DMS 273 (cell line): ENCODE data around the gene HPS5.
"Not testable (repeated sequence)": the region's sequence is repeated elsewhere in the genome, so short reads cannot be mapped to it uniquely, and the experiment has no call there.

Experiments
- DNase-seq: peaks from one replicate; lab custom pipeline; 2025; ENCODE audit not compliant: unreplicated experiment; lab: John Stamatoyannopoulos, UW

The HPS5 gene

GRCh38 chr11:18321969-18322711 is at the start of gene HPS5, which contains the start of gene GTF2H1:
TSS of gene HPS5 (minus strand) at chr11:18322140. CDS start at chr11:18317858, 4,282 bp downstream.
TSS of gene GTF2H1 (plus strand) at chr11:18322567. CDS start at chr11:18333075, 10,508 bp downstream.
- DNase-seq: peak; percentile 98

- no peak for DNase-seq
Measured at GRCh38 chr11:18371279-18371678, 49.3 kb upstream of the HPS5 start.

GRCh38 chr11:18369398-18369797 is 47.5 kb upstream of the HPS5 start:
- no peak for DNase-seq

DNA sequence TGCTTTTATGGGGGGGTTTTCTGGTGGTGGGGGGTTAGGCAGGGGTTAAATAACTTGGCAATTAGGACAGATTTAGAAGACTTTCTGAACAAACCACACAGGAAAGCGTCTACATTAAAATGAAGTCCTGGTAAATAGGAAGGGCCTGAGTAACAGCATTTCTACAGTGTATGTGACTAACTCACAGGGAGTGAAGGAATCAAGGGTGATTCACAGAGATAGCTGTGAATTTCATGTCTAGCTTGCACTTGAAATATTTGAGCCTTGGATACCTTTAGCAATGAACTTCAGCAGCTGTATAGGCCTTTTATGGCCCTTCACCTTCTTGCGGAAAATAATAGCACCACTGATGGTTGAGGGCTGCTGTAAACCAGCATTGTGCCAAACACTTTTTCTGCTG is 46.3 kb upstream of the HPS5 start:
- DNase-seq: no peak

GRCh38 chr11:18367431-18367830 is 45.5 kb upstream of the HPS5 start:
- DNase-seq: no peak

DNA sequence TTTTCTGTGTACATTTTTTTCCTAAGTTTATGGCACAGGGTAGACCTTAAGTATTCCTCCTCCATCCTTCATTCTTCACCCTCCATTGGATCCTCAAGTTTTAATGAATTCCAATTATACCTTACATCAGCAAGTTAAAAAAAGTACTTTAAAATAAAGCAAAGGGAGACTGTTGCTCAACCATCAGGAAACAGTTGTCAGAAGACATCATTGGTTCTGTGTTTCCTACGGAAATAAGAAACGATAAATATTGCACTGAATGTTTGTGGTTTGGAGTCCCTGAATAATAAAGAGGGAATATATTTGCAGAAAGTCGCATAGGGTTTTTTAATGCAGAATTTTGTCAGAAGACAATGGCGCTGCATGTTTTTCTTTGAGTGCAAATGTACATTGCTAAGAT is 44.3 kb upstream of the HPS5 start:
- DNase-seq: no peak

DNA sequence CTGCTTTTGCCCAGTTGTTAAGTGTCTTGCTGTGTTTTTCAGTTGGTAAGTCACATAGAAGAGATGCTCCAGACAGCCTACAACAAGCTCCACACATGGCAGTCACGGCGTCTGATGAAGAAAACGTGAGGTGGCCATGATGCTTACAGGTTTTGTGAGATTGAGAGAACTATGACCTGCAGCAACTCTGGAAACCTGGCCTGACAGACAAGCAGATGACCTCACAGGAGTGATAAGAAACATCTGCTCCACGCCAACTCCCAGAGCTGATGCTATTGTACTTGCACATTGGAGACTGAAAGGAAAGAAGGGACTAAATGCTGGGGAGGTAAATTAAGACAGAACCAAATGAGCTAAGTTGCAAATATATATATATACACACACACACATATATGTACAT is 43.8 kb upstream of the HPS5 start:
- DNase-seq: no peak

DNA sequence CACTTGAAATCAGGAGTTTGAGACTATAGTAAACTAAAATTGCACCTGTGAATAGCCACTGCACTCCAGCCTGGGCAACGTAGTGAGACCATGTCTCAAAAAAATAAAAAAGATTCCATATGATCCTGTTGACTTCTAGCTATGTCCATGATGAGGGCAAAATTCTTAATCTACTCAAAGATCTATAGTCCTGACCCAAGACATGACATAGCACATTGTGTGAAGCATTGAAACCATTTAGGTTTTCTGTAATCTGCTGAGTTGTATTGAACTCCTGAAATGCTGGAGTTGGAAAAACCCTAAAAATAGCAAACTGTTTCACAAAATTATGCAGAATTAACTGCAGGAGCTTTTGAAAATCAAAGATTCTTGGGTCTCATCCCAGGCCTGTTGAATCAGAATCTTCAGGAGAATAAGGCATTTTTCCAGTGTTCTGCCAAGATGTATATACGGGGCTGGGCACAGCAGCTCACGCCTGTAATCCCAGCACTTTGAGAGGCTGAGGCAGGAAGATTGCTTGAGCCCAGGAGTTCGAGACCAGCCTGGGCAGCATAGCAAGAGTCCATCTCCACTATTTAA is 42.6 kb upstream of the HPS5 start:
- DNase-seq: no peak

DNA sequence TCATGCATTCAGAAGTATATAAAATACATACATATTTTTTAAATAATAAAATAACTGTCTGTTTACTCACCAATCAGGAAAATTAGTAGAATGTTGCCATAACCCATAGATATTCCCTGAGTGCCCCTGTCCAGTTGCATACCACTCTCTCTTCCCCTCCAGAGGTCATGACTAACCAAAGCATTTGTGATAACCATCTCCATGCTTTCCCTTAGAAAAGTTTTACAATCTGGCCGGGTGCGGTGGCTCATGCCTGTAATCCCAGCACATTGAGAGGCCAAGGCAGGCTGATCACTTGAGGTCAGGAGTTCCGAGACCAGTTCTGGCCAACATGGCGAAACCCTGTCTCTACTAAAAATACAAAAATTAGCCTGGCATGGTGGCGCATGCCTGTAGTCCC is 39.2 kb upstream of the HPS5 start:
- no peak for DNase-seq

DNA sequence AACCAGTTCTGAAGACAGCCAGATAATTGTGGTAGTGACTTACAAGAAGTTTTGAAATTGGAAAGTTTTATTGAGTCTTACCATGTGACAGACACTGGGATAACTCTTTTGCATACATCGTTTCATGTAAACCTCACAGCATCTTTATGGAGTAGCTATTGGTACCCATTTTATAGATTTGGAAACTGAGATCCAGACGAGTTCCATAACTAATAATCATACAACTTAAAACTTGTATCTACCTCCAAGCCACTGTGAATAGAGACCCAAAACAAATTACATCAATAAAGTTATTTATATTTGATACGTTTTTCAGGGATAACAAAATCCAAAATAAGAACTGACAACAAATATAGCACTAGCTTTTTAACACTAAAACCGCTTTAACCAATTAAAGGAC is 36.7 kb upstream of the HPS5 start:
- no peak for DNase-seq

GRCh38 chr11:18352581-18352980 is 30.6 kb upstream of the HPS5 start:
- no peak for DNase-seq

- DNase-seq: no peak
Measured at GRCh38 chr11:18347471-18348125, 25.7 kb upstream of the HPS5 start.

- DNase-seq: no peak
Measured at GRCh38 chr11:18332891-18333290, 11.0 kb upstream of the HPS5 start.

DNA sequence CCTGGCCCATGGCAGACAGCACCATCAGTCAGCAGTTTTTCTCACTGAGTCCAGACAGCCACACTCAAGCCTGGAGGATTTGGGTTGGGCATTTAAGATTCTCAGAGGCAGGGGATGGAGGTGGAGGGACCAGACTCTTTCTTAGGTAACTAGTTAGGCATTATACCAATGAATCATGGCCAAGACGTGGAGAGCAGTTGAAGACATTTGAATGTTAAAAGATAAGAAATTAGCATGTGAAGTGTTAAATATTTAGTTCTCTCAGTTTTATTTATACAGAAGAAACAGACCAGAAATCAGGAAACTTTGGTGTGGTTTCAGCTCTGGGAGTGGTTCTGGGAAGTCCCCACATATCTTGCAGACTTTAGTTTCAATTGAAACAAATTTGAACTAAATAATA is 10.4 kb upstream of the HPS5 start:
- no peak for DNase-seq

GRCh38 chr11:18330921-18331320 is 9.0 kb upstream of the HPS5 start:
- no peak for DNase-seq

DNA sequence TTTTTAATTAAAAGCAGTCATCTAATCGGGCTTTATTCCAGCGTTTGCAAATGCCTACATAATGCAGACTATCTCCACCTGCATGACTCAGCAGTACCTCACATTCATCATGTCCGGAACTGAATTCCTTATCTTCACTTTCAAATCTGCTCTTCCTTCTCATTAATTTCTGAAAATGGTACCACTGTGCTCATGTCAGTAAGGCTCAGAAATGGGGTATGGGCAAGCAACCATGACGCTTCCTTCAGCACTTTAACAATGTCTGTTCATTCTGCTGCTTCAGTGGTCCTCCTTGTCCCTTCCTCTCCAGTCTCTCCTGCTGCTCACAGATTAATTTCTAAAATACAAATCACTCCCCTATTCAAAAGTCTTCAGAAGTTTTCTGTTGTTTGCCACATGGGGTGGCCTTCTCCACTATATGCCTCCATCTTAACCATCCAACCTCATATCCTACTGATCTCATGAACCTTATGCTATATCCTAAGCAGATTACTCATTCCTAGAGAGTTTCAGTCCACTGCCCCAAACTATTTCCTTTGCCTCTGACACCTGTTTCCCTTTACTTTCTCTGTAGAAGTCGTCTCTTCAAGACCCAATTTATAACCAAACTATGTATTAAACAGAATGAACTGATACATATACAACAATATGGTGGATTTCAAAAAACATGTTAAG is 7.4 kb upstream of the HPS5 start:
- DNase-seq: no peak

DNA sequence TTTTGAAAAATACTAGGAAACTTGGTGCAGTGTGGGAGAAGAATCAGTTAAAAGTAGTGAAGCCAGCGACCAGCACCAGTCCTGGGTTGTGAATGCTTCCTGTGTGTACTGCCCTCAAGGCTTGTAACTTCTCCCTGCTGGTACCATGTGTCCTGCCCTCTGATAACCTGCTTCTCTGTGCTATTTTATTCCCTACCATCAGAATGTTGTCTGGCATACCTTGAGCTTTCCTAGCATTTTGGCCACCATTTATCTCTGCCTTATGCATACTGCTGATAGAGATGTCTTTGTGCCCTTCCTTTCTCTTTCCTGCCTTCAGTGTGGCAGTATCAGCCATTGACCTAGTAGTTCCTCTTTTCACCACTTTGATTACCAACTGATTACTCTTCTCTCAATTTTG is 2.4 kb upstream of the HPS5 start:
- DNase-seq: no peak

GRCh38 chr11:18323881-18324280 is 1.9 kb upstream of the HPS5 start:
- not testable (repeated sequence) for DNase-seq

DNA sequence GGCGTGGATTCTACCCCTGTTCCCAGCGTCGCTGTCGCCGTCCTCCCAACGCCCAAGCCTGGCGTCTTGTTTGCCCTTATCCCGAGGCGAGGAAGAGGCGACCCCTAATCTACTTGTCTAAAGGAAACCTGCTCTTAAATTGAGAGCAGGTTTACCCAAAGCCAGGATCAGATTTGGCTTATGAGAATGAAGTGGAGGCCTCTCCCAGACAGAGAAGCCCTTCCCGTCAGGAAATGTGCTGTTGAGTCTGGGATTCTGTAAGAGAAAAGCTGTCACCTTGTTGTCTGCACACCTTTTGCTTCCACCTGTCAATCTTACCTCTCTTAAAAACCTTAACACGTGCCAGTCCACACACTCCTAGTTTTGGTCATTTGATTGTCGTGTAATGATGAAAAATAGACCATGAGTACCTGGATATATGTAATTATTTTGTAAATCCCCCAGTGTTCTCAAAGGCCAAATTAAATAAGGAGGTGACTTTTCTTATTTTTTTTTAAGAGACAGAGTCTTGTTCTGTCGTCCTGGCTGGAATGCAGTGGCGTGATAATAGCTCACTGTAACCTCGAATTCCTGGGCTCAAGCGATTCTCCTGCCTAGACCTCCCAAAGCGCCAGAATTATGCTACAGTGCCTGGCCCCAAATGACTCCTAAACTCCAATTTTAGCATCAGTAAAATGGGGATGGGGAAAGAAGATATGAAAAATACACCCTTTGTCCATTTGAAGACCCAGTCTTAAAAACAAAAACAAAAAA is 1.1 kb upstream of the HPS5 start:
- DNase-seq: no peak

DNA sequence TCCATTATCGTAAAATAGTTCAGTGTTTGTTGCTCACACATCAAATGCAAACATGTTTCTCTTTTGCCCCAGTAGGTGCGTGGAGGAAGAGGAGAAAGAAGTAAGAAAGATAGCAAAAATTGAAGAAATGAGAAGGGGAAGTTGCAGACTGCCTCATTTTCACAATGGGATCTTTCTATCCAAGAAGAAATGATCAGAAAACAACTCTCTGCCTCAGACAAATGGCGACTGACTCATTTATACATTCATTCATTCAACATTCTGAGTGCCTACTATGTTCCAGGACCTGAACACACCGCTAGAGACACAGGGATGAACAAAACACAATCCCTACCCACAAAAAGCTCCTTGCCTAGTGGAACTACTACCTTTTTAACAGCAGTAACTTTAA is 367 bp downstream of the HPS5 start:
- DNase-seq: peak; percentile 43

DNA sequence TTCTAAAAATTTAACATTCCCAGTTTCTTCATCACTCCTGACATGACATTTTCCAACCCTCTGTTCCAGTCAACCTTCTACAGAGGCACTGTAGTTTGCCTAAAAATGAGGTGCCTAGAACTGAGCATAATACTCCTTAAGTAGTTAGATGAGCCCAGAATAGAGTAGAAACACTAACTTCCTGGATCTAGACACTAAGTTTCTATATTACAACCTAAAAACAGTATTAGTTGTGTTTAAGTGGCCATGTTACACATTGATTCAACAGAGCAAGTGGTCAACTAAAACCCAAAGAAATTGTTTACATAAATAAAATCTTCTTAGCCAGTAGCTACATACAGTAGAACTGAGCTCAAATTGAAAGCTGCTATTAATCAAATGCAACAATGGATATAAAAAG is 1.3 kb downstream of the HPS5 start:
- no peak for DNase-seq
